HUDEP-2 (cell line): ENCODE results near the gene FAM174C.

Experiments
- DNase-seq, 76 experiments: peaks; one replicate each; lab custom pipeline; 2025; ENCODE audit not compliant: unreplicated experiment in 76 of 76; lab: John Stamatoyannopoulos, UW

FAM174C gene

DNA sequence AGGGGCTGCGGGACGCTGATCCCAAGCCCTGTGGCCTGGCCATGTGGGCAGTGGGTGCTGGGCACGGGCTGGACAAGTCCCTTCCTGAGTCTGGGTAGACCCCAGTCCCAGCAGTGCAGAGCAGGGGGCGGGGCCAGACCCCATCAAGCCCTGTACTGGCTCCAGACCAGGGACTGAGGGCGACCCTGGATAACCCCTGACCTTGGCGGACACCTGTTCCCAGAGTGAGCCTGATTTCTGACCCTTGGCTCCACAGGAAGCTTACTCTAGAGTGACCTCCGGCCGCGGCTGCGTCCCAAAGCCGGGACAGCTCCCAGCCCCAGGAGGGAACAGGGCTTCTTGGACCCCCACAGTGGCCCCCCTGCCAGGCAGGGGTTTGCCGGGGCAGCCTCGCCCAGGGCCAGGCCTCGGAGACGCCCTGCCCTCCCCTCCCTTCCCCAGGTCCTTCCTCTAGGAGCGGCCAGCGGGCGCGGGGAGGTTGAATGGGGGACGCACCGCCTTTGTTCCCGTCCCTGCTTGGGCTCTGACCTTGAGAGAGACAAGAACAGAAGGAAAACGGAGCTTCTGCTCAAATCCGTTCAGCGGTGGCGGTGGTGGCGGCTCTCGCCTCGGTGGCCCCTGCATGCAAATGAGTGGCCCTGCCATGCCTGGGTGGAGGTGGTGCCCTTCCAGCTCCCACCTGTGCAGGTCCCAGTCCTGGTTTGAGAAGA lies 8.0 kb downstream of the FAM174C start:
- no peak for DNase-seq

DNA sequence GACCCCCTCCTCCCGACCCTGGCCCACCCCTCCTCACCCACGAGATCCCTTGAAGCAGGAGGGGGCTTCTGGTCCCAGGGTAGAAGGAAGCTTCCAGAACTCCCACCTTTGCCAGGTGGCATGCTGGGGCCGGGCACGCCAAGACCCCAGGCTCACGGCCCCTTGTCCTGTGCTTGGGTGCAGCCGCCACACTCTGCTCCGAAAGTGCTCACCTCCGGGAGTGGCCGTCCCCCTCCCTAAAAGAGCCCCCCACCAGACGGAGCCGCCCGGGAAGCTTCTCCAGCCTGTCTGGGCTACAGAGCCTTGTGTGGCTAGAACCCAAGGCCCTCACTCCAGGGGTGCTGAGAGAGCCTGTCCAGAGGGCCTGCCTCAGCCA lies 8.6 kb downstream of the FAM174C start:
- no peak for DNase-seq

DNA sequence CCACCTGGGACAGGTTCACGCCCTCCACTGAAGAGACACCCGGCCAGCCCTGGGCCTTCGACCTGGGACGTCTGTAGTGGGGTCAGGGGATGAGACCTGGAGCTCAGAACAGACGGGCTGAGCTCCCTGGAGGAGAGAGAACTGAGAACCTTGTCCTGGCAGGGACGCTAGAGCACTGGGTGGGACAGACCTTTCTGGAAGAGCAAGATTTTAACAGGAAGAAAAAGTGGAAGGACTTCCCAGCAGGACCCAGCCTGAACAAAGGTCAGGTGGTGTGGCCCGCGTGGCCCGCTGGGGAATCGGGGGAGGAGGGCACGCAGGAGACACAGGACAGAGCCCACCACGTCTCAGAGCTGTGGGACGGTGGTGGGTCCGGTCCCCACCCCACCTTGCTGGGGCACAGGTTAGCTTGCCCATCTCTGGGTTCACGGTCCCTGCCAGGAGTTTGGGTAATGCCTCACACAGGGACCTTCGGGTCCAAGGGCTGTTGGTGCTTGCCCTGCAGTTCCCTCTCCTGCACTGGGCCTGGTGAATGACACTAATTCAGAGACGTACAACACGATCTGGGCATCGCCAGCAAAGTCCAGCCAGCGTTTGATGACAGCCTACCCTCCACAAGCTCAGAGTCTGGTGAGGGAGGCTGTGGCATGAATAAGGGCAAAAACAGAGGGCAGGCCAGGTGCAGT lies 9.1 kb downstream of the FAM174C start:
- no peak for DNase-seq

DNA sequence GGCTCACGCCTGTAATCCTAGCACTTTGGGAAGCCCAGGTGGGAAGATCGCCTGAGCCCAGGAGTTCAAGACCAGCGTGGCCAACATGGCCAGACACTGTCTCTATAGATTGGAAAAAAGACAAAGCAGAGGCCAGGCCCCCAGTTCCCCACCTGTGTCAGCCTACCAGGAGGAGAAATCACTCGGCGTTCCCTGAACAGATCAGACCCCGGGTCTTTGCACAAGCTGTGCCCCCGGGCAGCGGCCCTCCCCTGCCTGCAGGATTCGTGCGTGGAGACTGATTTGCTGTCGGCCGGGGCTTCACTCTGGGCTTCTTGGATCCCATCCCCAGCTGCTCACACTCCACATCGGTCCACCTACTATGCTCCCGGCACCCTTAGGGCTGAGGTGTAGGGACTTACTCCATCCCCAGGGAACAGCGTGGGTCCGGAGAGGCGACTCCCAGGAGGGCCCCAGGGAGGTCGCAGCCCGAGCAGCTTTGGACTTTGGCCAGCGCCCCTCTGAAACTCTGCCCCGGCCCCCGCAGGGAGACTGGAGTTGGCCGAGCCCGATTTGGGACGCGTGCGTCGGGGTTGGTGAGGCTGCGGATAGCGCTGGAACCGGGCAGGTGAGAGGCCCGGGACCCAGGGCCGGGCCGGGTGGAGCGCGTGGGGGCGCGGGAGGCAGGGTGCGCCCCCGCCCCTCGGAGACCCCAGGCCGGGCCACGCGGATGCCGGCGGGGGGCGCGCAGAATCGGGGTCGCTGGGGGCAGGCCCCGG lies 9.8 kb downstream of the FAM174C start:
- no peak for DNase-seq

DNA sequence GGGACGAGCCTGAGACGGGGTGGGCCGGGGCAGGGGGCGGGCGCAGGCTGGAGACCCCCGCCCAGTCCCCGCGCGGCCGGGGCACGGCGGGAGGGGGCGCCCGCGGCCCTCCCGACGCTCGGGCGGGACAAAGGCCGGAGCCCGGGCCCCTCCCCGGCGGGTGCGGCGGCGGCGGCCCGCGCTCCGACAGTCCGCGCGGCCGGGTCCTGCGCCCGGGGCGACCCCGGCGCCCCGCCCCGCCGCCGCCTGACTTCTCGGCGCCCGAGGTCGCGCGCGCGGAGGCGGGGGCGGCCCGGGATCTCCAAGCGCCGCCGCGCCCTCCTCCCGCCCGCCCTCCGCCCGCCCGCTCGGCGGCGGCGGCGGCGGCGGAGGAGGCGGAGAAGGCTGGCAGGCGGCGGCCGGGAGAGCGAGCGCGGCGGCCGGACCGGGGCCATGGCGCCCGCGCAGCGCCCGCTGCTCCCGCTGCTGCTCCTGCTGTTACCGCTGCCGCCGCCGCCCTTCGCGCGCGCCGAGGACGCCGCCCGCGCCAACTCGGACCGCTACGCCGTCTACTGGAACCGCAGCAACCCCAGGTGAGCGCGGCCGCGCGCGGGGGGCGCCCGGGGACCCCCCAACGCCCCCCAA lies 10.5 kb downstream of the FAM174C start, which contains the start of gene EFNA2:
Gene EFNA2 (plus strand): TSS at position 137 of the 624 bp plus-strand sequence. CDS start 296 bp downstream, at position 433.
- DNase-seq = no peak

DNA sequence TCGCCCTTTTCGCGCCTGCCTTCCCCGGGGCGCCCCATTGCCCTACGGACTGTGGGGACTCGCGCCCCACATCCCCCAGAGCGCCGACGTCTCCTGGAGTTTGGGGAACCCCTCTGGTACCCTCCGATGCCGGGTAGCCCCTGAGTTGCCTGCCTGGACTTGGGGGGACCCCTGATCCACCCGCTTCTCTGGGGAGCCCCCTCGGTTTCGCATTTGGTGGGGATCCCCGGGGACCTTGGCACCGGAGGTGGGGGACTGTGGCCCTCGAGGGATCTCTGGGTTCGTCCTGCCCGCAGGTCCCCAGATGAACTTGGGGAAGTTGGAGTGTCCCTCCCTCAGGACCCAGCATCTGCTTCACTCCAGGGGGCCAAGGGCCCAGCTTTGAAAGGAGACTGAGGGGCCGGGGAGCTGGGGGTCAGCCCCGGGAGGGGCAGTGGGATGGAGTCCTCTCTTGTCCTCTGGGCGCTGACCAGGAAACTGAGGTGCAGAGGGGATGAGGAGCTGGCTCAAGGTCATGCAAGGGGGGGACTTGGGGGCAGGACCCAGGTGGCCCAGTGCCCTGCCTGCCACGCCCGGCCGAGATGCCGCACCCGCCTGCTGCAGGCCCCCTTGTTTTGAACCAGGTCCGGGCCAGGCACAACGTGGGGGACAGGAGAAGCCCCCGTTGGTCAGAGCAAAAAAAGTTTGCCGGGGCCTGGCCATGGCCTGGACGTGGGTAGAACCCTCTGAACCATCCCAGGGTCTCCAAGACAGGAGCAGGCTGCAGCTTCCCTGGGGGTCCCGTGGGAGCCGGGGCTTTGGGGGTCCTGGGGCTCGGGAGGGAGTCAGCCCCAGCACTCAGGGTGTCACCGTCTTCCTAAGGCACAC lies 11.4 kb downstream of the FAM174C start:
- DNase-seq = no peak

DNA sequence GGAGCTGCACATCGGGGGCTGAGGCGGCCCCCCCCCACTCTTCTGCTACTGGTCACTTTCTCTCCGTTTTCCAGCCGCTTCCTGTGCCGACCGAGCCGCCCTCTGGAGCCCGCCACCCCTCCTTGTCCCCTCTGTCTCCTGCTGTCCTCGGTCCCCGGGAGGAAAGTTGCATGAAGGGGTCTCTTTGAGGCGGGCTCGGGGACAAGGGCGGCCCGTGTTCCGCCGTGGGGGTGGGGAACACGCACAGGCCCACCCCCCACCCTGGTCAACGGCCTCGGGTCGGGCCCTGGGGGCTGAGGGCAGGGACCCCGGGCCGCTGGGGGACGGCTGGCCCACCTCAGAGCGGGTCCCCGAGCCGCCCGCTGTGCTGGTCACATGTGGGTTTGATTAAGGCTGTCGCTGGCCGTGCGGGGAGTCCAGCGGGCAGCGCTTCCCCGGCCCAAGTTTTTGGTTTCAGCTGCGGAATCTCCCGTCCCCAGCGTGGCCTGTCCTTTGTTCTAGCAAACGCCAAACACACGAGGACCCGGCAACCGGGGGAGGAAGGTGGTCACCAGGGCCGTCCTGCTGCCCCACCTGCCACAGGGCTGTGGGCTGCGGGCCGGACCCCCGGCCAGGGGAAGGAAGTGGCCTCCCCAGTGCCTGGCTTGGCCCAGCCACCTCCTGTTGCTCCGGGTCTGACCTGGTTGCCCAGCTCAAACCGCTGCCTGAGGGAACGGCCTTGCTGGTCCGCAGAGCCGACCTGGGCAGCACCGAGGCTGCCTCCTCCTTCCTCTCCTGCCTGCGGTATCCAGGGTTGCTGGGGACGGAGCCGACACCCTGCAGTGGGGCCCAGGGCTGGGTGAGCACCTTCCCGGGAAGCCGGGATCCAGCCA lies 12.3 kb downstream of the FAM174C start:
- DNase-seq = no peak

DNA sequence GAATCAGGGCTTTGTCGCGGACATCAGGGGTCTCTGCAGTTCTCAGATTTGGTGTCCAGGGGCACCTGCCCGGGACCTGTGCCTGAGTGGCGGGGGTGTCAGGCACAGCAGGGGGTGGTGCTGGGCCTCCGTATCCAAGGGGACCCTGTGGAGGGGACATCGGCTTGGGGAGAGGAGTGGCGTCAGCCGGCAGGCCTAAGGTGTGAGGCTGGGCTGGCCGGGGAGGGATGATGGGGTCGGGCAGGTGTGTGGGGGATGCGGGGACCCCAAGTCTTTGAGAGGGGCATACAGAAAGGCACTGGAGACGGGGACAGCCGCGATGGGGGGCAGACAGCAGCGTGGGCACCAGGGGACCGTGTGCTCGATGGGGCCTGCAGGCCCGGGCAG lies 12.9 kb downstream of the FAM174C start:
- DNase-seq = no peak

DNA sequence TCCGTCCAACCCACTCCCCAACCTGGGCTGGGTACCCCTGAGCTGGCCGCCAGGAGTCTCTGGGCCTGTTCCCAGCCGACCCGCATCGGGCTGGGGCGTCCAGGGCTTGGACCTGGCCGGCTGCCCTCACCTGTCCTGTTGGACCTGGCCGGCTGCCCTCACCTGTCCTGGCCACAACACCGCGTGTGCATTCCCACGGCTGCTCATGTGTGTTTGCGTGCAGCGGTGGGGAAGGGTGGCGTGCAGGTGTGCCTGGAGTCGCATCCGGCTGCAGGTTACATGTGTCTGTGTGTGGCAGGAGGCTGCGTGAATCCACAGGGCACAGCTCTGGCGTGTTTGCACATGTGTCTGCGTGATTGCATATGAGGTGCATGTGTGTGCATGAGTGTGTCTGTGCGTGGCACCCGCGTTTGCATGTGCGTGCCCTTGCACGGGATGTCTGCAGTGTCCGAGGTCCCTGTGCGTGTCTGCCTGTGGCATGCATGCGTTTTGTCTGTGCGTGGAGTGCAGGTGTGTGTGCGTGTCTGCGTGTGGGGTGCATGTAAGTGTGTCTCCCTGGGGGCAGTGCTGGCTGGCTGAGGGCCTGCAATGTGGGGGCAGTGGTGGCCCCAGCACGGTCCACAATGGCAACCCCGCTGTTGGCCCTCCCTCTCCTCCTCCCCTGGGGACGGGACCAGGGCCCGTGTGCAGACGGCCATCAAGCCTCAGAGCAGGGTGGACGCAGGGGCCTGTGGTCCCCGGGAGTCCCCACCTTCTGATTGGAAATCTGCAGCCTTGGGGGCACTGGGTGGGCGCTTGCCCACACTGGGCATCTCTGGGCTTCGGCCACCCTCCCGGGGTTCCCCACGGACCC lies 13.7 kb downstream of the FAM174C start:
- DNase-seq = no peak

DNA sequence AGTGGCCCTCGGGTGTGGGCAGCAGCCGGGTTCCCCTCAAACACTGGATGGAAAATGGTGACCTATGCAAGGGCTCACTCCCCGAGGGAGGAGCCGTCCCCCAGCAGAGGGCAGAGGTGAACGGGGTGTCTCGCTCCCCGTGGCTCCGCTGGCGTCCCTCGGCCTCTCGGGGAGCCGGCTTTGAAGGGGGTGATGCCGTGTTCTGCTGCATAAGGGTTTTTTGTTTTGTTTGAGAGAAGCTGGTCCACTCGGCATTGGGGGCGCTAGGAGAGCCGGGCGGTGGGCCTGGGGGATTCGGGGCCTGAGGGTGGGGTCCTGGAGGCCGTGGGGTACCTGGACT lies 14.3 kb downstream of the FAM174C start:
- no peak for DNase-seq

DNA sequence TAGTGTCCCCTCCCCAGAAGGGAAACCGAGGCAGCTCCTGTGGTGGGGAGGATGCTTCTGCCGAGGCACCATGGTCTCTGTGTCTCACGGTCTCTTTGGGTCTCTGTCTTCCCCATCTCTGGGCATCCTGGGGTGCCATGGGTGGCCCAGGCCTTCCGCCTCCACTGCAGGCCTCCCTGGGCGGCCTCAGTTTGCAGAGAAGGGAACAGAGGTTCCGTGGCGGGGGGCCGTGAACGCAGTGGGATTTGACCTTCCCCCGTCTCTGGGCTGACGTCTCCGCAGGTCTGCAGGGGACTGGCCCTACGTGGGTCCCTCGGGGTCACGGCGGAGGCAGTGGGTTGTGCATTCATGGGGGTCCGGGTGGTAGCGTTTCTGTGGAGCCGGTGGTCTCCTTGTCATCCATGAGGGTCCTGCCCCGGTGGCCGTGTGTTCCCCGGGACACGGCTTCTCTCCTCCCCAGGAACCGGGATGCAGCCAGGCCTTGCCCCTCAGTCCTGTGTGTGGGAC lies 14.9 kb downstream of the FAM174C start:
- DNase-seq = no peak

DNA sequence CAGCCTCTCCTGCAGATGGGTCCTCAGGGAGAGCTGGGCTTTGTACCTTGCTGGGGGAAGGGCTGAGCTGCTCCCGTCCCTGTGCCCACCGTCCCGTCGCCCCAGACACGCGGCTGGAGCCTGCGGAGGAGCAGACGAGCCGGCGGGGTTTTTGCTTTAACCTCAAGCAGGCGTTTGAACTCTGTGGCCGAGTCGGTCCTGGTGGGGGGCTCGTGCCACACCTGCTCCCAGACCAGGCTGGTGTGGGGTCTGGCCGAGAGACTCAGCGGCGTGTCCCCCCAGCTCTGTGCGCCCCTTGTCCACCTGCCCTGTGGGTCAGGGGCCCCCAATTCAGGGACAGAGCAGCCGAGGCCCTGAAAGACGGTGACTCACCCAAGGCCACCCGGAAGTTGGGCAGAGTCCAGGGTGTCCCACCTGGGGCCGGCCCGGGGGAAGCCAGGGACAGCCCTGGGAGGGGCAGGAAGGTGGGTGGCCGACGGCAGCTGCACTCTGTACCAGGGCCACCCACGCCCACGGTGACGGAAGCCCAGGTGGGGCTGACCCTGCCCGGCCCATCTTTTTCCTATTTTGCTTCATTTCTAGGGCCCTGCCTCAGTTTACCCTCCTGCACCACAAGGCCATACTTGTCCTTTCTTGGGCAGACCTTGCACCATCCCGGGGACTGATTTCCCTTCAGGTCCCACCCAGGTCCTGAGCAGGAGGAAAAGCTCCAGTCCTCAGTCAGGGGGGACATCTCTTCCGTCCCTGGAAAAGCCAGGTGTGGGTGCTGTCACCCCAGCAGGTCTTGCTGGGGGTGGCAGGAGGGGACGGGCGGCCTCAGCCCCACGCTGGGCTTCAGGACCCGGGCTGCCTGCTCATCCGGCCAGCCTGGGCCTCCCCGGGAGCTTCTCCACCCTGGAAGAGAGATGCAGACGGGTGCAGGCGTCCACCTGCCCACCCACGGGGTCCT lies 15.6 kb downstream of the FAM174C start:
- no peak for DNase-seq

DNA sequence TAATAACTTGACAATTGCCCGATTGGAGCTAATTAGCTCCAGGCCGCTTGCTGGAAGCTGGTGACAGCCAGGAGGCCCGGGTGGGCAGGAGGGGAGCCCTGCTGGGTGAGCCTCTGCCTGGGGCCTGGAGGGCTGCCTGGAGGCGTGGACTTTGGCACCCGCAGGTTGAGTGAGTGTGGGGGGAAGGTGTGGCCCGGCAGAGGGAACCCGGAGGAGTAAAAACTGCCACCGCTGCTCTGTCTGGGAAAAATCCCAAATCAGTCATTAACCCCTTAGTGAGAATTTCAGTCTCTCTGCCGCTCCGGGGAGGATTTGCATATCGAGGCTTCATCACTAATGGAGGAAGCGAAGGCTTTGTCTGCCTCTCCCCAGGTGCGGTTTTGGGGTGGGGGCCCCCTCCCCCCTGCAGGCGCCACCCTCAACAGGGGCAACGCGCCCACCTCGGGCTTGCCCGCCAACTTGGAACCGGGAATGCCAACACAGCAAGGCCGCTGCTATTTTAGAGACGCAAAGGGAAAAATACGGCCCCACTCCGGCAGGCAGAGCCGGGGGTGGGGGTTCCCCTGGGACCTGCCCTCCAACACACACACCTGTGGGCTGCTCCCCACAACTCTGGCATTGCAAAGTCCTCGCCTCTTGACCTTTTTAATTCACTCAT lies 16.6 kb downstream of the FAM174C start:
- no peak for DNase-seq

DNA sequence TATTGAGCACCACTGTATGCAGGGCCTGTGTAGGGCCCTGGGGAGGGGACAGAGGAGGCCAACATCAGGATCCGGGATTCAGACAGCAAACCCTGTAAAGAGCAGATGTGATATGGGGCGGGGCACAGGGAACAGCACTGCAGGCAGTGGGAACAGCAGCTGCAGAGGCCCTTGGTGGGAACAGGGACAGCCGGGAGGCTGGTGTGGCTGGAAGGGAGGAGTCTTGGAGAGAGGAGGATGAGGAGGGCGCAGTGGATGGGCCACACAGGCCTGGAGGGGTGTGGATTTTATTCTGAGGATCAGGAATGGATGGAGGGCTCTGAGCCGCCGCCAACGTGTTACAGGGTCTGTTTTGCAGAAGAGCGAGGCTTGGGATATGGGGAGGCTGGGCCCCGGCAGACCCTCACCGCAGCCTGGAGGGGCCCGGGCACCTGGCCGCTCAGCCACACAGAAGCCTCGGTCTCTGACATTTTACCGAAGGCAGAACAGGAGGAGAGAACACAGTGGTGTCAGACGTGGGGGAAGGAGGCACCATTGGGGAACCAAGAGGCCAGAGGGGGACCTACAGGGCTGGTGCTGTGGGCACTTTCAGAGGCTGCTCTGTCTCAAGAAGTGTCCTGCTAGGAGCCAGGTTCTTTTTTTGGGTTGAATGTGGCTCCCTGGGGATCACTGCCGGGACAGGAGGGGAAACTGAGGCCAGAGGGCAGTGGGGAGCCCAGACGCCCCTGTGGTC lies 17.3 kb downstream of the FAM174C start:
- DNase-seq = no peak

DNA sequence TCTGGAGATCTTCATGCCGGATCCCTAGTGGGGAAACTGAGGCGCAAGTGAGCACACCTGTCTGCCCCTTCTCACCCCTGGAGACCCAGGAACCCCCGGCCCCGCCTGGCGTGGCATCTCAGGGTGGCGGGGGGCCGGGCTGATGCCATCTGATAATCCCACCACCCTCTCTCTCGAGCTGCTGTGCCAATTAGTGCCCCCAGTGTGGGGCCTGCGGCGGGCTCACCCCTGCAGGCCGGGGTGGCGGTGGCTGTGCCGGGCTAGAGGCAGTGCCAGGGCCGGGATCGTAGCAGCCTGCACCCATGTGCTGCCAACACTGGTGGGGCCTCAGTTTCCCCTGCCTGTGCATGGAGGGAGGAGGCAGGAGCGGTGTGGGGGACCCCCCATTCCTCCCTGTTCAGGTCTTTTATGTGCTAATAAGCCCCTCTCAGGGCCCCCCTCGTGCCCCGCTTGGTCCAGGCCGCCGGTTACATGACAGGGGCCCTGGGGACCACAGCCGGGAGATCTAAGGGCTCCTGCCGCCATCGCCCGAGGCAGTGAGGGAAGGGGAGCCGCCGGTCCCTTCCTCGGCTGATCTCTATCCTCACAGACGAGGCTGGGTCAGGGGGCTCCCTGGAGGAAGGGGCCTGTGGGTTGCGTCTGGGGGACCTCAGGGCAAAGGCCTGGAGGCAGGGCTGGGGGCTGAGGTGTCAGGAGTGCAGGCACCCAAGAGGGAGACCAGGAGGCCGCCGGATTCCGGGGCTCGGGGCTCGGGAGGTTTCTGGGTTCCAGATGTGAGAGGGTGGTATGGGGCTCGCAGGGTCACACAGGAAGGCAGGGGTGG lies 18.7 kb downstream of the FAM174C start:
- DNase-seq = no peak
